Neural cell (in vitro differentiated cells): Measurements from ENCODE around the gene ITGB5. TPM values are rescaled to one million over a fixed set of nuclear protein-coding genes. Genes with fewer than 3 reads are reported as not detected.

ENCODE experiments used
- H2AFZ ChIP-seq: fragments of 200-600, 300-800 bp; sonication (generic), shearing (Covaris generic); 2 replicates; pipeline ENCODE4 v1.6.0; 2014; ENCODE audit warnings: low read depth, mild to moderate bottlenecking, antibody characterized with exemption, low read length, moderate library complexity
- H3F3A ChIP-seq: fragments of 200-600 bp; shearing (Covaris generic); 2 replicates; pipeline ENCODE4 v1.6.1; 2016; ENCODE audit warnings: mild to moderate bottlenecking, moderate library complexity, mixed read lengths, antibody characterized with exemption, low read length; ENCODE audit not compliant: insufficient read depth, poor library complexity, severe bottlenecking
- H3K27ac ChIP-seq: fragments of 200-600, 300-800 bp; sonication (generic), shearing (Covaris generic); 2 replicates; pipeline ENCODE4 v1.5.1; 2014; ENCODE audit warnings: mild to moderate bottlenecking, low read length, moderate library complexity
- H3K27me3 ChIP-seq: fragments of 300-800, 200-600 bp; sonication (generic), shearing (Covaris generic); 2 replicates; pipeline ENCODE4 v1.6.0; 2014; ENCODE audit warnings: mild to moderate bottlenecking, low read depth, low read length, moderate library complexity; ENCODE audit not compliant: insufficient read depth
- H3K36me3 ChIP-seq: fragments of 300-800, 200-600 bp; sonication (generic), shearing (Covaris generic); 2 replicates; pipeline ENCODE4 v1.5.1; 2014; ENCODE audit warnings: mild to moderate bottlenecking, antibody characterized with exemption, low read length, moderate library complexity; ENCODE audit not compliant: insufficient read depth
- H3K4me2 ChIP-seq: fragments of 300-800, 200-600 bp; sonication (generic), shearing (Covaris generic); 2 replicates; pipeline ENCODE4 v1.6.0; 2014; ENCODE audit warnings: mild to moderate bottlenecking, low read length
- H3K4me3 ChIP-seq: fragments of 300-800, 200-600 bp; sonication (generic), shearing (Covaris generic); 2 replicates; pipeline ENCODE4 v1.5.1; 2014; ENCODE audit warnings: mild to moderate bottlenecking, low read length, moderate library complexity
- H3K79me2 ChIP-seq: fragments of 200-600 bp; shearing (Covaris generic); replicated peaks from 2 replicates; pipeline ENCODE4 v1.6.0; 2014; ENCODE audit warnings: mild to moderate bottlenecking, low read length, moderate library complexity; ENCODE audit not compliant: insufficient read depth
- H3K9ac ChIP-seq: fragments of 300-800, 200-600 bp; sonication (generic), shearing (Covaris generic); 2 replicates; pipeline ENCODE4 v1.6.1; 2016; ENCODE audit warnings: mild to moderate bottlenecking, low read length, mixed read lengths
- H3K9me2 ChIP-seq: fragments of 200-600 bp; shearing (Covaris generic); 2 replicates; pipeline ENCODE4 v1.6.1; 2016; ENCODE audit warnings: mild to moderate bottlenecking, low read length, mixed read lengths; ENCODE audit not compliant: insufficient read depth
- H3K9me3 ChIP-seq: fragments of 200-600, 300-800 bp; sonication (generic), shearing (Covaris generic); 2 replicates; pipeline ENCODE4 v1.6.1; 2016; ENCODE audit warnings: mild to moderate bottlenecking, mixed run types, low read length, moderate library complexity, mixed read lengths
- H4K20me1 ChIP-seq: fragments of 200-600 bp; shearing (Covaris generic); 2 replicates; pipeline ENCODE4 v1.6.1; 2016; ENCODE audit warnings: mild to moderate bottlenecking, mixed run types; ENCODE audit not compliant: insufficient read depth
- CTCF ChIP-seq: fragments of 450-650 bp; IDR thresholded peaks from 2 replicates; pipeline ENCODE4 v1.5.1; 2014; ENCODE audit warnings: antibody characterized with exemption, mild to moderate bottlenecking, moderate library complexity; ENCODE audit not compliant: poor library complexity, severe bottlenecking
- EP300 ChIP-seq: fragments of 450-650 bp; conservative IDR thresholded peaks from 2 replicates; pipeline ENCODE4 v1.6.1; 2014; ENCODE audit warnings: antibody characterized with exemption, mild to moderate bottlenecking, moderate library complexity; ENCODE audit not compliant: poor library complexity, severe bottlenecking
- EZH2 ChIP-seq: fragments of 200-600, 300-800 bp; shearing (Covaris generic), sonication (generic); IDR thresholded peaks from 2 replicates; pipeline ENCODE4 v1.6.1; 2014; ENCODE audit warnings: antibody characterized with exemption, low read length, borderline replicate concordance, mild to moderate bottlenecking; ENCODE audit not compliant: insufficient read depth, poor library complexity, severe bottlenecking
- MXI1 ChIP-seq: fragments of 450-650 bp; conservative IDR thresholded peaks from 2 replicates; pipeline ENCODE4 v1.6.1; 2014; ENCODE audit warnings: antibody characterized with exemption, mild to moderate bottlenecking; ENCODE audit not compliant: poor library complexity, severe bottlenecking
- POLR2AphosphoS5 ChIP-seq: IDR thresholded peaks from 2 replicates; pipeline ENCODE4 v1.6.1; 2012
- RAD21 ChIP-seq: fragments of 450-650 bp; conservative IDR thresholded peaks from 2 replicates; pipeline ENCODE4 v1.6.1; 2014; ENCODE audit warnings: antibody characterized with exemption, mild to moderate bottlenecking, moderate library complexity
- REST ChIP-seq: IDR thresholded peaks from 2 replicates; pipeline ENCODE4 v1.6.1; 2012; ENCODE audit warnings: borderline replicate concordance
- SMC3 ChIP-seq: fragments of 450-650 bp; conservative IDR thresholded peaks from 2 replicates; pipeline ENCODE4 v1.6.1; 2014; ENCODE audit warnings: antibody characterized with exemption, mild to moderate bottlenecking, moderate library complexity; ENCODE audit not compliant: poor library complexity
- TAF1 ChIP-seq: IDR thresholded peaks from 2 replicates; pipeline ENCODE4 v1.6.1; 2012; ENCODE audit warnings: low read depth
- polyA plus RNA-seq: library from polyadenylated mRNA; depleted of rRNA; stranded (reverse); fragments of >200 nt; gene quantifications from 2 replicates; pipeline ENCODE4 v1.2.3, GENCODE V29; 2014

Gene ITGB5
- polyA plus RNA-seq, 1 donor from 2014 or later = 1.2 TPM

GRCh38 chr3:124781476-124782376, 105.4 kb downstream of the ITGB5 start:
- no peaks in the 10 kb centered on the region for H3K9me3 ChIP-seq
- no peaks in the 10 kb centered on the region for H3K27me3 ChIP-seq
- H2AFZ ChIP-seq = no peak overlapping the region
- H3K27ac ChIP-seq = no peak overlapping the region
- no peaks in the 10 kb centered on the region for H3F3A ChIP-seq
- no peak overlapping the region for H3K4me2 ChIP-seq
- H3K9me2 ChIP-seq = no peaks in the 10 kb centered on the region
- no peaks in the 10 kb centered on the region for H4K20me1 ChIP-seq
- no peak overlapping the region for H3K4me3 ChIP-seq
- H3K36me3 ChIP-seq = no peaks in the 10 kb centered on the region
- H3K79me2 ChIP-seq = no peaks in the 10 kb centered on the region
- TF ChIP-seq POLR2AphosphoS5 = no peak
- TF ChIP-seq EP300 = no peak
- TF ChIP-seq MXI1 = no peak
- no peak for TF ChIP-seq SMC3
- TF ChIP-seq RAD21 = no peak
- no peak for TF ChIP-seq REST
- no peak for TF ChIP-seq TAF1
- no peak for TF ChIP-seq CTCF
- TF ChIP-seq EZH2 = no peak
- no peak overlapping the region for H3K9ac ChIP-seq

GRCh38 chr3:124780761-124781475, 106.2 kb downstream of the ITGB5 start:
- no peaks in the 10 kb centered on the region for H3K9me3 ChIP-seq
- no peaks in the 10 kb centered on the region for H3K9me2 ChIP-seq
- TF ChIP-seq CTCF = no peak
- no peak for TF ChIP-seq REST
- TF ChIP-seq TAF1 = no peak
- TF ChIP-seq RAD21 = no peak
- TF ChIP-seq EP300 = no peak
- no peak for TF ChIP-seq SMC3
- no peak for TF ChIP-seq MXI1
- TF ChIP-seq EZH2 = no peak
- no peak for TF ChIP-seq POLR2AphosphoS5
- H3K4me2 ChIP-seq = no peak overlapping the region
- H3K79me2 ChIP-seq = no peaks in the 10 kb centered on the region
- H3K36me3 ChIP-seq = no peaks in the 10 kb centered on the region
- H3K4me3 ChIP-seq = no peak overlapping the region
- no peaks in the 10 kb centered on the region for H3F3A ChIP-seq
- H3K9ac ChIP-seq = no peak overlapping the region
- H4K20me1 ChIP-seq = no peaks in the 10 kb centered on the region
- no peak overlapping the region for H2AFZ ChIP-seq
- H3K27ac ChIP-seq = no peak overlapping the region
- no peaks in the 10 kb centered on the region for H3K27me3 ChIP-seq
